GM12801 (cell line): ENCODE results near the gene SLC41A3.

Experiments
- TF ChIP-seq, protein P1 (sequence below): IDR thresholded peaks from one replicate; pipeline ENCODE4 v1.5.1; 2011; ENCODE audit warnings: control low read depth; ENCODE audit not compliant: insufficient read length; ENCODE audit errors: extremely low read depth

The SLC41A3 gene

DNA sequence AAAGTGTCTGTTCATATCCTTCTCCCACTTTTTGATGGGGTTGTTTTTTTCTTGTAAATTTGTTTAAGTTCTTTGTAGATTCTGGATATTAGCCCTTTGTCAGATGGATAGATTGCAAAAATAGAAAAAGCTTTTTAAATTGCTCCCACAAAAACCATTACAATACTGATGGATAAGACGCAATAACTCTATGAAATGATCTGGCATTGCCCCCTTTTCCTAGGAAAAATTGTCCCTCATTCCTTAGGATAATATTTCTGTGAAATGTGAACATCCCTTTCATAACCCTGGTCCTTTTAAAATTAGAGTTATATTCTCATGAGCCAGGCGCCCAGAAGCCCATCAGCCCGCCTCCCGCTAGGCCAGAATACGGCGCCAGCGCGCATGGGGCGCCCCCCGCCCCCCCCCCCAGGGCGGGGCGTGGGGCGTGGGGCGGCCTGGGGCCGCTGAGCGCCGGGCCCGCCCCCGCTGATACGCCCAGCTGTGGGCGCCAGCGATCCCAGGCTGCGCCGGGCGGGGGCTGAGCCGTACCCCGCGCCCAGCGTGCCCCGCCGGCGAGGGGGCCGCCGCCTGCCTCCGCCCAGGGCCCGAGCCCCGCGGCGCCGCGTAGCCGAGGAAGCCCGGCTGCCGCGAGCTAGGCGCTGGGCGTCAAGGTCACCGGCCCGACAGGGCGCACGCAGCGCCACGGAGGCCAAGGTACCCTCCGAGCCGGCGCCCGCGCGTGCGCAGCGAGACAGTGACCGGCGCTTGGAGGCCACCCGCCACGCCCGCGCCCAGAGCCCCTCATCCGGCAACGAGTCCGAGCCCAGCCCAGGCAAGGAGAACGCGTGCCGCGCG lies 126.0 kb downstream of the SLC41A3 start:
- TF ChIP-seq, protein P1, sequence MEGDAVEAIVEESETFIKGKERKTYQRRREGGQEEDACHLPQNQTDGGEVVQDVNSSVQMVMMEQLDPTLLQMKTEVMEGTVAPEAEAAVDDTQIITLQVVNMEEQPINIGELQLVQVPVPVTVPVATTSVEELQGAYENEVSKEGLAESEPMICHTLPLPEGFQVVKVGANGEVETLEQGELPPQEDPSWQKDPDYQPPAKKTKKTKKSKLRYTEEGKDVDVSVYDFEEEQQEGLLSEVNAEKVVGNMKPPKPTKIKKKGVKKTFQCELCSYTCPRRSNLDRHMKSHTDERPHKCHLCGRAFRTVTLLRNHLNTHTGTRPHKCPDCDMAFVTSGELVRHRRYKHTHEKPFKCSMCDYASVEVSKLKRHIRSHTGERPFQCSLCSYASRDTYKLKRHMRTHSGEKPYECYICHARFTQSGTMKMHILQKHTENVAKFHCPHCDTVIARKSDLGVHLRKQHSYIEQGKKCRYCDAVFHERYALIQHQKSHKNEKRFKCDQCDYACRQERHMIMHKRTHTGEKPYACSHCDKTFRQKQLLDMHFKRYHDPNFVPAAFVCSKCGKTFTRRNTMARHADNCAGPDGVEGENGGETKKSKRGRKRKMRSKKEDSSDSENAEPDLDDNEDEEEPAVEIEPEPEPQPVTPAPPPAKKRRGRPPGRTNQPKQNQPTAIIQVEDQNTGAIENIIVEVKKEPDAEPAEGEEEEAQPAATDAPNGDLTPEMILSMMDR, result no peak
